ENCODE results near the gene FBXO28.

DNA sequence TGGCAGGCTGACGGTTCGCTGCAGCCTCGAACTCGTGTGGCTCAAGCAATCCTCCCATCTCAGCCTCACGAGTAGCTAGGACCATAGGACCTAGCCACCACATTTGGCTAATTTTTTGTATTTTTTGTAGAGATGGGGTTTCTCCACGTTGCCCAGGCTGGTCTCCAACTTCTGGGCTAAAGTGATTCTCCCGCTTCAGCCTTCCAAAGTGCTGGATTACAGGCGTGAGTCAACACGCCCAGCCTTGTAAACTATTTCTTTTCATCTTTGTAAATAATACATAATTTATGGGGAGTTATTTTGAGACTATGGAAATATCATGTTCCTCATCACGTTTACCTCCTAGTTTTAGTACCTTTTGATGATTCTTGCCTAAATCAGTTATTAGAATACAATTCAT, 906 bp upstream of the FBXO28 start:
- TF ChIP-seq POLR2A (IDR thresholded peaks at IDR 0.05) (no peak), EP300 (IDR thresholded peaks at IDR 0.05; ENCODE audit: low read depth) (no peak)

Measured in transverse colon (tissue), 1 donor.